ENCODE measurements around the gene DAGLA.
"Not testable (repeated sequence)": the region's sequence is repeated elsewhere in the genome, so short reads cannot be mapped to it uniquely, and the experiment has no call there.

The DAGLA gene

GRCh38 chr11:61656347-61657077, 23.7 kb upstream of the DAGLA start:
- H3K4me1 Mint-ChIP-seq, result no peaks in the 10 kb centered on the region
- H3K27ac Mint-ChIP-seq, result no peak overlapping the region
- peak; percentile 78 for ATAC-seq

GRCh38 chr11:61657566-61658290, 22.5 kb upstream of the DAGLA start:
- no peak overlapping the region for H3K4me3 Mint-ChIP-seq
- H3K9me3 Mint-ChIP-seq, result no peaks in the 10 kb centered on the region
- H3K4me1 Mint-ChIP-seq, result no peaks in the 10 kb centered on the region
- no peak for ATAC-seq
- H3K36me3 Mint-ChIP-seq, result no peaks in the 10 kb centered on the region
- peaks cover 46% of the 10 kb centered on the region for H3K27me3 Mint-ChIP-seq
- H3K27ac Mint-ChIP-seq, result no peak overlapping the region

More at GRCh38 chr11:61656347-61657077, 23.7 kb upstream of the DAGLA start:
- H3K4me3 Mint-ChIP-seq, result no peak overlapping the region
- H3K9me3 Mint-ChIP-seq, result no peaks in the 10 kb centered on the region
- peaks cover 56% of the 10 kb centered on the region for H3K27me3 Mint-ChIP-seq
- no peaks in the 10 kb centered on the region for H3K36me3 Mint-ChIP-seq

- no peak for ATAC-seq
- Mint-ChIP-seq H3K4me3 (no peak overlapping the region), H3K9me3 (no peaks in the 10 kb centered on the region), H3K27ac (no peak overlapping the region), H3K4me1 (no peaks in the 10 kb centered on the region), H3K36me3 (no peaks in the 10 kb centered on the region), H3K27me3 (peaks cover 29% of the 10 kb centered on the region)
Observed at GRCh38 chr11:61659413-61660196, 20.6 kb upstream of the DAGLA start.

GRCh38 chr11:61660997-61661396, 19.2 kb upstream of the DAGLA start:
- H3K27me3 Mint-ChIP-seq, result peaks cover 20% of the 10 kb centered on the region
- not testable (repeated sequence) for ATAC-seq, H3K27ac Mint-ChIP-seq, H3K9me3 Mint-ChIP-seq, H3K4me3 Mint-ChIP-seq, H3K36me3 Mint-ChIP-seq, H3K4me1 Mint-ChIP-seq

- H3K27ac Mint-ChIP-seq, result no peak overlapping the region
- no peak overlapping the region for H3K4me3 Mint-ChIP-seq
- no peak for ATAC-seq
- H3K4me1 Mint-ChIP-seq, result no peaks in the 10 kb centered on the region
- H3K36me3 Mint-ChIP-seq, result no peaks in the 10 kb centered on the region
- peaks cover 33% of the 10 kb centered on the region for H3K27me3 Mint-ChIP-seq
- peaks cover 2% of the 10 kb centered on the region for H3K9me3 Mint-ChIP-seq
Observed at GRCh38 chr11:61666684-61667297, 13.4 kb upstream of the DAGLA start.

- H3K36me3 Mint-ChIP-seq, result no peaks in the 10 kb centered on the region
- H3K27ac Mint-ChIP-seq, result no peak overlapping the region
- ATAC-seq, result no peak
- H3K9me3 Mint-ChIP-seq, result peaks cover 2% of the 10 kb centered on the region
- peaks cover 33% of the 10 kb centered on the region for H3K27me3 Mint-ChIP-seq
- H3K4me3 Mint-ChIP-seq, result no peak overlapping the region
- no peaks in the 10 kb centered on the region for H3K4me1 Mint-ChIP-seq
Observed at GRCh38 chr11:61667684-61668305, 12.4 kb upstream of the DAGLA start.

- no peaks in the 10 kb centered on the region for H3K4me1 Mint-ChIP-seq
- no peak for ATAC-seq
- no peaks in the 10 kb centered on the region for H3K36me3 Mint-ChIP-seq
- H3K4me3 Mint-ChIP-seq, result no peak overlapping the region
- H3K27ac Mint-ChIP-seq, result no peak overlapping the region
- H3K9me3 Mint-ChIP-seq, result peaks cover 11% of the 10 kb centered on the region
- peaks cover 46% of the 10 kb centered on the region for H3K27me3 Mint-ChIP-seq
Observed at GRCh38 chr11:61669417-61669816, 10.8 kb upstream of the DAGLA start.

GRCh38 chr11:61670626-61671025, 9.6 kb upstream of the DAGLA start:
- Mint-ChIP-seq H3K4me1 (no peaks in the 10 kb centered on the region), H3K36me3 (no peaks in the 10 kb centered on the region), H3K9me3 (peaks cover 11% of the 10 kb centered on the region), H3K4me3 (no peak overlapping the region), H3K27ac (no peak overlapping the region), H3K27me3 (peaks cover 58% of the 10 kb centered on the region)
- no peak for ATAC-seq

GRCh38 chr11:61671527-61671926, 8.7 kb upstream of the DAGLA start:
- no peak for ATAC-seq
- Mint-ChIP-seq H3K4me3 (no peak overlapping the region), H3K27ac (no peak overlapping the region), H3K9me3 (peaks cover 11% of the 10 kb centered on the region), H3K36me3 (no peaks in the 10 kb centered on the region), H3K4me1 (no peaks in the 10 kb centered on the region), H3K27me3 (peaks cover 66% of the 10 kb centered on the region)

- H3K27ac Mint-ChIP-seq, H3K36me3 Mint-ChIP-seq, H3K4me3 Mint-ChIP-seq, H3K4me1 Mint-ChIP-seq, ATAC-seq: not testable (repeated sequence)
- Mint-ChIP-seq H3K9me3 (peaks cover 11% of the 10 kb centered on the region), H3K27me3 (peaks cover 77% of the 10 kb centered on the region)
Observed at GRCh38 chr11:61673946-61674467, 6.2 kb upstream of the DAGLA start.

- H3K27ac Mint-ChIP-seq, result no peak overlapping the region
- peaks cover 3% of the 10 kb centered on the region for H3K4me1 Mint-ChIP-seq
- peaks cover 67% of the 10 kb centered on the region for H3K27me3 Mint-ChIP-seq
- no peak overlapping the region for H3K4me3 Mint-ChIP-seq
- no peak for ATAC-seq
- no peaks in the 10 kb centered on the region for H3K36me3 Mint-ChIP-seq
- peaks cover 9% of the 10 kb centered on the region for H3K9me3 Mint-ChIP-seq
Observed at GRCh38 chr11:61675826-61676225, 4.4 kb upstream of the DAGLA start.

GRCh38 chr11:61679296-61679695, 895 bp upstream of the DAGLA start:
- Mint-ChIP-seq H3K27ac (no peak overlapping the region), H3K4me1 (peaks cover 5% of the 10 kb centered on the region), H3K4me3 (no peak overlapping the region), H3K9me3 (peaks cover under 1% of the 10 kb centered on the region), H3K36me3 (no peaks in the 10 kb centered on the region), H3K27me3 (peaks cover 54% of the 10 kb centered on the region)
- no peak for ATAC-seq

- ATAC-seq, result no peak
- peaks cover 39% of the 10 kb centered on the region for H3K27me3 Mint-ChIP-seq
- no peaks in the 10 kb centered on the region for H3K36me3 Mint-ChIP-seq
- H3K4me1 Mint-ChIP-seq, result peaks cover 11% of the 10 kb centered on the region
- H3K9me3 Mint-ChIP-seq, result no peaks in the 10 kb centered on the region
- no peak overlapping the region for H3K27ac Mint-ChIP-seq
- peak overlapping the region; percentile 40 for H3K4me3 Mint-ChIP-seq
Observed at GRCh38 chr11:61680622-61681221, 531 bp downstream of the DAGLA start.

- H3K4me3 Mint-ChIP-seq, result no peak overlapping the region
- ATAC-seq, result no peak
- no peaks in the 10 kb centered on the region for H3K9me3 Mint-ChIP-seq
- H3K36me3 Mint-ChIP-seq, result no peaks in the 10 kb centered on the region
- peaks cover 12% of the 10 kb centered on the region for H3K4me1 Mint-ChIP-seq
- no peak overlapping the region for H3K27ac Mint-ChIP-seq
- peaks cover 26% of the 10 kb centered on the region for H3K27me3 Mint-ChIP-seq
Observed at GRCh38 chr11:61682093-61682732, 2.0 kb downstream of the DAGLA start.

Data from stimulated activated memory B cell treated with anti-CD40 and anti-IgM and Interleukin-4, amounts not matched to agents 10 μg/mL and 1 μg/mL and 100 μg/mL, for 72 hours (primary cell).